Colonic mucosa (tissue), 4 donors: ENCODE measurements around the gene TPRKB. TPM values are rescaled to one million over a fixed set of nuclear protein-coding genes. Genes with fewer than 3 reads are reported as not detected.
"Not testable (repeated sequence)": the region's sequence is repeated elsewhere in the genome, so short reads cannot be mapped to it uniquely, and the experiment has no call there.

Source experiments
- DNase-seq: peaks from one replicate; pipeline ENCODE4 v3.0.0-alpha.2; 2020
- H3K27ac ChIP-seq: fragments of 200-600 bp; one replicate; pipeline ENCODE4 v1.8.0; 2021
- H3K27me3 ChIP-seq: fragments of 200-600 bp; one replicate; pipeline ENCODE4 v1.8.0; 2021
- H3K36me3 ChIP-seq: fragments of 200-600 bp; one replicate; pipeline ENCODE4 v1.8.0; 2021
- H3K4me1 ChIP-seq: fragments of 200-600 bp; one replicate; pipeline ENCODE4 v1.8.0; 2021; ENCODE audit warnings: mild to moderate bottlenecking
- H3K4me3 ChIP-seq: fragments of 200-600 bp; one replicate; pipeline ENCODE4 v1.8.0; 2021
- H3K9ac ChIP-seq, 2 donors: one replicate each; pipeline ENCODE4 v1.7.0; 2013; ENCODE audit warnings: control low read depth in 2 of 2, low read depth in 2 of 2, low read length in 2 of 2
- H3K9me3 ChIP-seq: fragments of 200-600 bp; one replicate; pipeline ENCODE4 v1.8.0; 2021
- intact Hi-C: fragments of 100-400 bp; cut with DNase I; formaldehyde crosslinking; loops from one replicate; pipeline ENCODE4 v1.14.1; 2022
- total RNA-seq, 2 donors: library from RNA; stranded (reverse); fragmentation: NEBNext Ultra II Directional in 1 of 2; extraction: Animal tissue kit (Norgen Biotek cat#: 25700) in 1 of 2; gene quantifications; one replicate each; pipeline ENCODE4 v1.2.1, GENCODE V29; 2021
- TF ChIP-seq, protein P1 (sequence below): fragments of 200-600 bp; IDR thresholded peaks from one replicate; pipeline ENCODE4 v1.8.0; 2022; ENCODE audit warnings: antibody characterized with exemption, mild to moderate bottlenecking
- donor health status: healthy.
- donor health status: DM: no; HTN: no; CAD: no.
- donor health status: DM: no; HTN: no; CAD: no.

Gene TPRKB
- total RNA-seq, 2 donors from 2014 or later = 28.2 to 37.5 TPM

DNA sequence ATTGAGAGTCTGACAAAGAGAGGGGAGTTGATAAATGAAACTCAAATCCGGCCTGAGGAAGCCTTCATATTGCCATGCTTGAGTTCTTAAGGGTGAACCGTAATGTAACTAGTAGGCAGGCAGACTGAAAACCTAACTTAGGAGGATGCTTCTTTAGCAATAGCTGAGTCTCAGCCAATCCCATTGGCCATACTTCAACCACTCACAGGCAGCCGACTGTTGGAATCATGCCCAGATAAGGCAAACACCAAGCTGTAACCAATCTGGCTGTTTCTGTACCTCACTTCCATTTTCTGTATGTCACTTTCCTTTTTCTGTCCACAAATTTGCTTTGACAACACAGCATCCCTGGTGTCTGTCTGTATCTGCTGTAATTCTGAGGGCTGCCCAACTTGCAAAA, 39.5 kb downstream of the TPRKB start:
- Histone ChIP-seq H3K9me3 (no peaks in the 10 kb centered on the region), H3K27me3 (no peaks in the 10 kb centered on the region), H3K9ac (no peak overlapping the region), H3K4me1 (peaks cover 11% of the 10 kb centered on the region), H3K36me3 (no peaks in the 10 kb centered on the region), H3K4me3 (no peak overlapping the region), H3K27ac (peak overlapping the region; percentile 46)
- intact Hi-C loops = no loop called here
- DNase-seq = no peak
- TF ChIP-seq, protein P1, sequence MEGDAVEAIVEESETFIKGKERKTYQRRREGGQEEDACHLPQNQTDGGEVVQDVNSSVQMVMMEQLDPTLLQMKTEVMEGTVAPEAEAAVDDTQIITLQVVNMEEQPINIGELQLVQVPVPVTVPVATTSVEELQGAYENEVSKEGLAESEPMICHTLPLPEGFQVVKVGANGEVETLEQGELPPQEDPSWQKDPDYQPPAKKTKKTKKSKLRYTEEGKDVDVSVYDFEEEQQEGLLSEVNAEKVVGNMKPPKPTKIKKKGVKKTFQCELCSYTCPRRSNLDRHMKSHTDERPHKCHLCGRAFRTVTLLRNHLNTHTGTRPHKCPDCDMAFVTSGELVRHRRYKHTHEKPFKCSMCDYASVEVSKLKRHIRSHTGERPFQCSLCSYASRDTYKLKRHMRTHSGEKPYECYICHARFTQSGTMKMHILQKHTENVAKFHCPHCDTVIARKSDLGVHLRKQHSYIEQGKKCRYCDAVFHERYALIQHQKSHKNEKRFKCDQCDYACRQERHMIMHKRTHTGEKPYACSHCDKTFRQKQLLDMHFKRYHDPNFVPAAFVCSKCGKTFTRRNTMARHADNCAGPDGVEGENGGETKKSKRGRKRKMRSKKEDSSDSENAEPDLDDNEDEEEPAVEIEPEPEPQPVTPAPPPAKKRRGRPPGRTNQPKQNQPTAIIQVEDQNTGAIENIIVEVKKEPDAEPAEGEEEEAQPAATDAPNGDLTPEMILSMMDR = no peak

DNA sequence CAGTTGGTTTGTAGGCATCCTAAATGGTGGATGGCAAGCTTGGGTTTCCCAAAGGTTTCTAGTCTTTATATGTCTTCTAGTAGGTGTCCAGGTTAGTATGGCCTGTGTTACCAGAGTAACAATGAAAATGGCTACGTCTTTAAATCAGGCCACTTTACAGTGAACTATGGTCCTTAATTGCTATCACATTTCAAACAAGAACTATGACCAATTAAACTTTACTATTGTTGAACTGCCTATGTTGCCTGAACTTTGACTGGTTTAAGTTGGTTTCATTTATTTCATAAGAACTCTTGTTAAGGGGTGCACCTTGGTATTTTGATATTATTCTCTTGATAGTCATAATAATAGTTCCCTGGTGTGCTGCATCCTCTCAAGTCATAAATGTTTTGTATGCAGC, 40.2 kb downstream of the TPRKB start:
- H3K4me1 ChIP-seq, H3K36me3 ChIP-seq, H3K9ac ChIP-seq, intact Hi-C loops, H3K27me3 ChIP-seq, H3K9me3 ChIP-seq, H3K4me3 ChIP-seq, DNase-seq: not testable (repeated sequence)
- H3K27ac ChIP-seq = peak overlapping the region; percentile 46

DNA sequence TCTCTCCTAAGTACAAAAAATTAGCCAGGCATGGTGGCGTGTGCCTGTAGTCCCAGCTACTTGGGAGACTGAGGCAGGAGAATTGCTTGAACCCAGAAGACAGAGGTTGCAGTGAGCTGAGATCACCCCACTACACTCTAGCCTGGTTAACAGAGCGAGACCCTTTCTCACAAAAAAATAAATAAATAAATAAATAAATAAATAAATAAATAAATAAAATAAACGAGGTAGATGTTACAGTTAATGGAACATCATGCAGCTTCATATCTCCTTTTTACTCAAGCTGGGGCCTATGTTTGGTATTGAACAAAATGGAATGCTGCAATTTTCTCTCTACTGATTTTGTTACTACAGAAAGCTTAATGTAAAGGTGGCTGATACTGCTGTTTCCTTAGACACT, 40.6 kb downstream of the TPRKB start:
- DNase-seq, intact Hi-C loops, H3K27me3 ChIP-seq, H3K9me3 ChIP-seq, H3K4me1 ChIP-seq, H3K4me3 ChIP-seq, H3K27ac ChIP-seq, H3K9ac ChIP-seq, H3K36me3 ChIP-seq: not testable (repeated sequence)

DNA sequence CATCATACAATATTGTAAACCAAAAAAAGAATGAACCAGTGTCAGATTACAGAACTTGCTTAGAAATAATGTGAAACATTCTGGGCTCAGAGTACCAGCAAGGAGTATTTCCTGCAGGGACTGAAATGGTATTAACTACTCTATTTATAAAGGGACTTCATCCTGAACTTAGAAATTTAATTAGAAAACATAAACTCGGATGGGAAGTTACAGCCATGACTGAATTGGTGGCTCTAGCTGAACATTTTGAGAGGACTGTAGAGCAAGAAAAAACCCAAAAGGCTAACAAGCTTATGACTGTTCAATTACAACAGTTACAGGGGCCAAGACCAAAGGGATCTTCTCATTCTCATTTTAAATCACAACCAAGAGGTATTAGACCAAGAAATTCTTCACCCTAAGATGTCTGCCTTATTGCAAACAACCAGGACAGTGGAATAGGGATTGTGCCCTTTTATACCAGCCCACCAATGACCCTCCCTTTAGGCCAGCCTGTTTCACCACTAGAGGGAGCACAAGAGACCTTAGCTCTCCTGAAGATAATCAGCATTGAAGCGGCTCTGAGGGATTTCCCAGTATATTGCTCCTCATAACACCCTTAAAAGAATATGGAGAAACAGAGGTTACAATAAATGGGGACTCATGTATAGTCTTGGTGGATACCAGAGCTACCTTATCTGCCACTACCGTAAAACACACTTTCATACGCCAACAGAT, 46.6 kb downstream of the TPRKB start:
- H3K4me3 ChIP-seq, intact Hi-C loops, H3K4me1 ChIP-seq, H3K9ac ChIP-seq, H3K36me3 ChIP-seq, H3K27me3 ChIP-seq, H3K9me3 ChIP-seq, H3K27ac ChIP-seq: not testable (repeated sequence)
- DNase-seq = peak; percentile 36
- TF ChIP-seq, protein P1 = peak; percentile 29

DNA sequence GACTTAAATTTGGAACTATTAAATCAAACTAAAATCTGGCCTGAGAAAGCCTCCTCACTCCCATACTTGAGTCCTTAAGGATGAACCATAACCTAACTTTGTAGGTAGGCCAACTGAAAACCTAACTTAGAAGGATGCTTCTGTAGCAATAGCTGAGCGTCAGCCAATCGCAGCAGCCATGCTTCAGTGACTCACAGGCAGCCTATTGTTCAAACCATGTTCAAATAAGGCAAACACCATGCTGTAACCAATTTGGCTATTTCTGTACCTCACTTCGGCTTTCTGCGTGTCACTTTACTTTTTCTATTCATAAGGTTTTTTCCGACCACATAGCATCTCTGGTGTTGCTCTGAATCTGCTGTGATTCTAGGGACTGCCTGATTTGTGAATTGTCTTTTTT, 48.7 kb downstream of the TPRKB start:
- not testable (repeated sequence) for H3K9me3 ChIP-seq, H3K36me3 ChIP-seq, H3K27ac ChIP-seq, H3K4me3 ChIP-seq, DNase-seq, H3K4me1 ChIP-seq, H3K27me3 ChIP-seq, H3K9ac ChIP-seq
- intact Hi-C loops = loop anchor here (10.0 kb wide), 2 partner anchors 46 to 86 kb away; partner anchors contain the start of gene TPRKB

DNA sequence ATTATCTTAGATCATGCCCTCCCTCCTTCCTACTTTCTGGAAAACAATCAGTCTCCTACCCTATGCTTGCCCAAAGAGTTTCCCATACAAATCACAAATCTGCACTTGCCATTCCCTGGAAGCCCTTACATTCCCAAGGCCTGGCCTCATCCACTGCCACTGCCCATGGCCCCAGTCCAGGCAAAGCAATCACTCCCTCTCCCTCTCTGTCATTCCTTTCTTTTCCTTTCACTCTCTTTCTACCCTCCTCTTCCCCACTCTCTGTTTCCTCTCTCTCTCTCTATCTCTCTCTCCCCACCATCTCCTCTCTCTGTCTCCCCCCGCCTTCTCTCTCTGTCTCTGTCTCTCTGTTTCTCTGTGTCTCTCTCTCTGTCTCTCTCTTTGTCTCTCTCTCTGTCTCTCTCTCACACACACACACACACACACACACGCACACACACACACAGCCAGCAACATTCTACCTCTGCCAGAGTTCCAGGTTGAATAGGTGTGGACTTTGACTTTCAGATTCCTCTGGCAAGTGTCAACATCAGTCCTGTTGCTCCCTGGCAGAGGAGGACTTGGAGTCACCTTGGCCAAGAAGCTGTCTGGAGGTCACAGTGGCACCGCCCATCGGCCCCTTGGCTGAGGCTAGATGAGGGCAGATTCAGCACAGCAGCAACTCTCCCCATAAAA, 51.2 kb downstream of the TPRKB start:
- Histone ChIP-seq H3K36me3 (no peaks in the 10 kb centered on the region), H3K27me3 (no peaks in the 10 kb centered on the region), H3K4me1 (no peaks in the 10 kb centered on the region), H3K9ac (no peak overlapping the region), H3K4me3 (no peak overlapping the region), H3K27ac (no peak overlapping the region), H3K9me3 (no peaks in the 10 kb centered on the region)
- intact Hi-C loops = loop anchor here (10.0 kb wide), 2 partner anchors 49 to 89 kb away; partner anchors contain the start of gene TPRKB
- TF ChIP-seq, protein P1 = no peak
- DNase-seq = peak; percentile 72

DNA sequence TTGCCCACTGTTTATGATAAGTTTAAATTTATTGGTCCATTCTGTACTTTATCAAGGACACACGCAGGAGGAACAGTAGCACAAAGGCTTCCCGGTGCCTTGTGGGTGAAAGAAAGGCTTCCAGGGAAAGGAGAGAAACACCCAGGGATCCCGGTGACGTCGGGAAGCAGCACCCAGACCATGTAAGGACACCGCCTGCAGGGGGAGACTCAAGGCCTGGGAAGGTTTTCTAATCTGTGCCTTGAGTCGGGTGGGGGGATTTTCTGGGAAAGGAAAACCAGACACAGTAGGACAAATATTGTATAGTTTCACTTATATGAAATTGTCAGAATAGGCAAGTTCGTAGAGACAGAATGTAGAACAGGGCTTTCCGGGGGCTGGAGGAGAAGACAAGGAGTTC, 52.2 kb downstream of the TPRKB start:
- H3K27me3 ChIP-seq, H3K27ac ChIP-seq, H3K9me3 ChIP-seq, DNase-seq, H3K36me3 ChIP-seq, H3K4me3 ChIP-seq, H3K4me1 ChIP-seq, H3K9ac ChIP-seq: not testable (repeated sequence)
- intact Hi-C loops = loop anchor here (10.0 kb wide), 2 partner anchors 50 to 90 kb away; partner anchors contain the start of gene TPRKB

DNA sequence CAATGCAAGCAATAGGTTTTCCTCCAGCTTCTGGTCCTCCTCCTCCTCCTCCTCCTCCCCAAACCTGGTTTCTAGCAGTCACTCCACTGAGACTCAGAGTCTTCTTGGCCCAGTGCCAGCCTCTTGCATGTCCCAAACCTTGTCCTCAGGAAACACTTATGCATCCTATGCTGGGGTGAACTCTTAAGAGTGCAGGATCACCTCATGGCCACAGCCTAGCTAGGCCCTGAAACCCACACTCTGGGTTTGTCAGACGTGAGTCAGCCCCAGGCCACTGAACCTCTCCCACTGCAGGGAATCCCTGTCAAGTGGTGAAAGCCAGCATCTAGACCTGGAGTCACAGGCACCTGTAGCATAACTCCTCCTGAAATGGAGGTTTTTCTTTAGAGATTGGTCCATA, 52.8 kb downstream of the TPRKB start:
- not testable (repeated sequence) for DNase-seq, H3K4me1 ChIP-seq, H3K9ac ChIP-seq, H3K9me3 ChIP-seq, H3K36me3 ChIP-seq, H3K4me3 ChIP-seq, H3K27ac ChIP-seq, H3K27me3 ChIP-seq
- intact Hi-C loops = loop anchor here (10.0 kb wide), 2 partner anchors 50 to 90 kb away; partner anchors contain the start of gene TPRKB
